ENCODE data around the gene RCAN3. TPM values are rescaled to one million over a fixed set of nuclear protein-coding genes. Genes with fewer than 3 reads are reported as not detected.

RCAN3 gene
- total and polyA plus RNA-seq, 2 of the 4 experiments (the other 2 are of a cell fraction) = 4.0 to 5.9 TPM

DNA sequence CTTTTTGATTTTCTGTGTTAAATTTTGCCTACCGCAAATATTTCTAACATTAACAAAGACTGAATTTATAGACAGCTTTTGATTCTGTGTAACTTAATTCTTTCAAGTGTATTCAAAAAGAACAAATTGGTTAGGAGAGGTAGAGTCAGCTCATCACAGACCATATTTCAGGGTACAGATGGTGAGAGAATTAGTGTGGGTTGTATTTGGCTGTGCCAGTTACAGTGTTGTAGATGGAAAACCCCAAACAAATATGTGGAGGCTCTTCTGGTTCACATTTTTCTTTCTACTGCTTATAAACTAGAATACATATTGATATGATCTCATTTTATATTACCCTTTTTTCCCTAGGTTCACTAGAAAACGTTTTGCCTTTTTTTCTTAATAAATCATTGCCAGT lies 11.1 kb downstream of the RCAN3 start:
- Histone ChIP-seq H4K5ac (ENCODE audit: low read depth, low read length) (no peak overlapping the region), H2BK120ac (ENCODE audit: low read depth, low read length) (no peak overlapping the region), H3K4me2 (ENCODE audit: low read depth, low read length) (no peak overlapping the region), H3K18ac (ENCODE audit: low read depth, low read length) (no peak overlapping the region), H3K56ac (ENCODE audit: extremely low read depth, insufficient read depth, low read length) (no peak overlapping the region), H3K27ac (ENCODE audit: insufficient read depth, low read length) (no peak overlapping the region), H2BK20ac (ENCODE audit: low read depth, low read length) (no peak overlapping the region), H2AFZ (replicated peaks; ENCODE audit: low read length, poor library complexity) (no peak overlapping the region), H2AK5ac (ENCODE audit: low read depth, low read length) (no peak overlapping the region), H3K79me1 (ENCODE audit: low read depth in 1 of 2, low read length in 2 of 2) (peaks cover 6 to 8% of the 10 kb centered on the region in 2 experiments), H4K91ac (ENCODE audit: insufficient read depth, low read depth, low read length) (no peak overlapping the region), H3K9me1 (ENCODE audit: insufficient read depth, low read length) (0 out of 2 replicates have a peak, but pooled peaks cover 6% of the 10 kb centered on the region), H3K4me1 (ENCODE audit: control insufficient read depth, insufficient read depth, low read length) (no peaks in the 10 kb centered on the region), H3K23ac (ENCODE audit: low read depth, low read length) (no peak overlapping the region), H3K14ac (replicated peaks; ENCODE audit: low read depth, low read length) (no peak overlapping the region), H2AK9ac (replicated peaks; ENCODE audit: low read depth, low read length, poor library complexity) (no peak overlapping the region), H3K27me3 (ENCODE audit: control insufficient read depth, insufficient read depth, low read length) (no peaks in the 10 kb centered on the region), H3K9me3 (ENCODE audit: control insufficient read depth, insufficient read depth, low read length) (no peaks in the 10 kb centered on the region), H2BK15ac (ENCODE audit: low read depth, low read length) (no peak overlapping the region), H4K20me1 (ENCODE audit: insufficient read depth, low read length) (no peaks in the 10 kb centered on the region), H3K4me3 (ENCODE audit: insufficient read depth, low read depth, low read length) (no peak overlapping the region), H3K9ac (ENCODE audit: low read depth, low read length) (no peak overlapping the region), H4K8ac (ENCODE audit: low read depth in 2 of 2, low read length in 2 of 2) (no peak overlapping the region), H3K4ac (ENCODE audit: low read depth, low read length) (no peak overlapping the region), H2BK5ac (ENCODE audit: low read depth, low read length, poor library complexity, severe bottlenecking) (no peak overlapping the region), H3K36me3 (ENCODE audit: control insufficient read depth, insufficient read depth, low read length) (no peaks in the 10 kb centered on the region; the same call in 1 of the 2 replicates)
- intact Hi-C loops (cut with micrococcal nuclease) (no loop called here), in situ Hi-C loops (cut with MboI; ENCODE audit: low sequenced_read_pairs) (no loop called here), dilution Hi-C loops (cut with HindIII; ENCODE audit: low sequenced_read_pairs, unreplicated experiment) (no loop called here)
- TF ChIP-seq POLR2A (IDR thresholded peaks at IDR 0.05; ENCODE audit: low read depth, low read length) (no peak), BHLHE40 (IDR thresholded peaks at IDR 0.05; ENCODE audit: low read depth, low read length) (no peak), RAD21 (IDR thresholded peaks at IDR 0.05; ENCODE audit: low read length) (no peak), CEBPB (IDR thresholded peaks at IDR 0.05; ENCODE audit: low read depth, low read length) (no peak), SMC3 (IDR thresholded peaks at IDR 0.05; ENCODE audit: low read depth, low read length) (no peak)
- DNase-seq (no peak), ATAC-seq (ENCODE audit: low read depth) (no peak)
- WGBS, 2 experiments (ENCODE audit: extremely low coverage in 2 of 2, insufficient read length in 1 of 2) = no CpG with 5 or more reads among the region's 2 CpGs
- no TSS peak for BruUV-seq (replicated peaks)
- ChIA-PET POLR2A (ENCODE audit: unreplicated experiment) (no interaction called here), CTCF (no interaction called here)

Measured in IMR-90 (cell line).